Endothelial cell of umbilical vein (primary cell): ENCODE data around the gene RALGPS2. TPM values are rescaled to one million over a fixed set of nuclear protein-coding genes. Genes with fewer than 3 reads are reported as not detected.

Experiments used
- BruUV-seq: library from RNA; stranded (reverse); fragments of 400-500 nt; replicated peaks from 2 replicates; lab custom pipeline; 2021; lab: Mats Ljungman, UMichigan
- CTCF ChIA-PET: fragments of 300-600, 350-600 bp; sonication (Branson Sonifier 250); formaldehyde crosslinking; loops from one replicate; lab custom pipeline; 2021; ENCODE audit warnings: antibody characterized with exemption, inconsistent platforms; lab: Charles Lee
- POLR2A ChIA-PET: fragments of 300-600, 350-600 bp; sonication (Branson Sonifier 250); formaldehyde crosslinking; loops from one replicate; lab custom pipeline; 2021; ENCODE audit warnings: antibody characterized with exemption, inconsistent platforms; lab: Charles Lee
- DNase-seq: peaks from one replicate; pipeline ENCODE4 v3.0.0-alpha.2; 2011; ENCODE audit warnings: low read depth, low spot score
- FAIRE-seq: peaks from 2 replicates; lab custom pipeline; 2011; peaks lifted over from hg19 to GRCh38; lab: Jason Lieb, UNC
- H2AFZ ChIP-seq: 2 replicates; pipeline ENCODE4 v1.6.0; 2012; ENCODE audit warnings: low read depth, low read length, control low read depth, inconsistent platforms
- H3K27ac ChIP-seq: 2 replicates; pipeline ENCODE4 v1.5.1; 2011; ENCODE audit warnings: low read depth, mild to moderate bottlenecking, control low read depth, low read length, moderate library complexity; ENCODE audit not compliant: insufficient read depth
- H3K27me3 ChIP-seq, 2 experiments: 2 replicates each; pipeline versions ENCODE4 v1.6.0 to v1.6.1; 2011; ENCODE audit warnings: low read length in 2 of 2, mixed read lengths in 1 of 2; ENCODE audit not compliant: control insufficient read depth in 2 of 2, insufficient read depth in 2 of 2
- H3K36me3 ChIP-seq, 2 experiments: 2 replicates in 1 of 2; 3 replicates in 1 of 2; pipeline ENCODE4 v1.5.1; 2011; ENCODE audit warnings: low read length in 2 of 2, mild to moderate bottlenecking in 1 of 2, moderate library complexity in 1 of 2; ENCODE audit not compliant: control insufficient read depth in 2 of 2, insufficient read depth in 2 of 2; ENCODE audit errors: extremely low read depth in 1 of 2
- H3K4me1 ChIP-seq: 3 replicates; pipeline ENCODE4 v1.5.1; 2011; ENCODE audit warnings: mild to moderate bottlenecking, low read length; ENCODE audit not compliant: control insufficient read depth, insufficient read depth; ENCODE audit errors: extremely low read depth
- H3K4me2 ChIP-seq: 2 replicates; pipeline ENCODE4 v1.6.1; 2011; ENCODE audit warnings: low read length, control low read depth, mixed read lengths; ENCODE audit not compliant: insufficient read depth
- H3K4me3 ChIP-seq, 3 experiments: fragments of 200-600 bp in 1 of 3; sonication (generic), shearing (Covaris generic) in 1 of 3; replicated peaks in 1 of 3; 2 replicates each; pipeline ENCODE4 v1.5.1; 2011 to 2016; ENCODE audit warnings: control low read depth in 3 of 3, low read length in 3 of 3, mild to moderate bottlenecking in 2 of 3, inconsistent platforms in 1 of 3, low read depth in 1 of 3, moderate library complexity in 1 of 3; ENCODE audit not compliant: insufficient read depth in 1 of 3
- H3K79me2 ChIP-seq: 2 replicates; pipeline ENCODE4 v1.6.0; 2012; ENCODE audit warnings: low read length, inconsistent platforms; ENCODE audit not compliant: control insufficient read depth, insufficient read depth
- H3K9ac ChIP-seq: replicated peaks from 2 replicates; pipeline ENCODE3; 2011; ENCODE audit warnings: low read length, control low read depth; ENCODE audit not compliant: insufficient read depth; ENCODE audit errors: extremely low read depth
- H3K9me1 ChIP-seq: replicated peaks from 3 replicates; pipeline ENCODE4 v1.6.0; 2011; ENCODE audit warnings: mild to moderate bottlenecking, low read length; ENCODE audit not compliant: control insufficient read depth, insufficient read depth; ENCODE audit errors: extremely low read depth
- H3K9me3 ChIP-seq: replicated peaks from 2 replicates; pipeline ENCODE4 v1.5.1; 2012; ENCODE audit warnings: low read length, inconsistent platforms; ENCODE audit not compliant: control insufficient read depth, insufficient read depth
- H4K20me1 ChIP-seq: replicated peaks from 2 replicates; pipeline ENCODE3; 2011; ENCODE audit warnings: mild to moderate bottlenecking, low read length; ENCODE audit not compliant: control insufficient read depth, insufficient read depth; ENCODE audit errors: extremely low read depth
- CTCF ChIP-seq, 2 donors: IDR thresholded peaks; 1 replicate in 1 of 2; 2 replicates in 1 of 2; pipeline ENCODE4 v1.5.1; 2011; ENCODE audit warnings: low read length in 2 of 2, mild to moderate bottlenecking in 2 of 2, moderate library complexity in 2 of 2, control low read depth in 1 of 2, inconsistent platforms in 1 of 2, low read depth in 1 of 2; ENCODE audit not compliant: insufficient read depth in 1 of 2; ENCODE audit errors: extremely low read depth in 1 of 2
- EZH2 ChIP-seq: IDR thresholded peaks from 2 replicates; pipeline ENCODE4 v1.6.1; 2012; ENCODE audit warnings: borderline replicate concordance, low read depth, mild to moderate bottlenecking, moderate library complexity, low read length, inconsistent platforms; ENCODE audit not compliant: severe bottlenecking
- FOS ChIP-seq: IDR thresholded peaks from 2 replicates; pipeline ENCODE4 v1.6.1; 2011; ENCODE audit warnings: mild to moderate bottlenecking, low read length, moderate library complexity, borderline replicate concordance; ENCODE audit not compliant: insufficient read depth
- GATA2 ChIP-seq: IDR thresholded peaks from 2 replicates; pipeline ENCODE4 v1.7.0; 2011; ENCODE audit warnings: low read depth, mild to moderate bottlenecking, moderate library complexity, mixed read lengths, low read length; ENCODE audit not compliant: insufficient read length, insufficient read depth
- JUN ChIP-seq: IDR thresholded peaks from 2 replicates; pipeline ENCODE4 v1.6.1; 2011; ENCODE audit warnings: borderline replicate concordance, low read depth; ENCODE audit not compliant: insufficient read length, insufficient read depth
- MAX ChIP-seq: IDR thresholded peaks from 2 replicates; pipeline ENCODE4 v1.6.1; 2011; ENCODE audit not compliant: insufficient read depth, insufficient read length
- MYC ChIP-seq: IDR thresholded peaks from one replicate; pipeline ENCODE4 v1.6.1; 2011; ENCODE audit warnings: mild to moderate bottlenecking, low read depth, low read length
- POLR2A ChIP-seq: IDR thresholded peaks from 2 replicates; pipeline ENCODE4 v1.6.1; 2012; ENCODE audit warnings: low read depth, mild to moderate bottlenecking, control low read depth, low read length
- POLR2AphosphoS5 ChIP-seq: IDR thresholded peaks from 2 replicates; pipeline ENCODE4 v1.6.1; 2012; ENCODE audit warnings: low read depth, mild to moderate bottlenecking, control low read depth, low read length, moderate library complexity; ENCODE audit not compliant: insufficient read depth
- dilution Hi-C: fragments of 300-500 bp; cut with MboI; formaldehyde crosslinking; loops from one replicate; pipeline ENCODE4 v1.15.0; 2019; ENCODE audit warnings: low sequenced_read_pairs; ENCODE audit not compliant: extremely low pct_ligation_motif_present
- intact Hi-C: fragments of 100-400 bp; cut with micrococcal nuclease; formaldehyde crosslinking; loops from one replicate; pipeline ENCODE4 v1.10.0; 2022
- polyA plus RNA-seq, 4 experiments: library from polyadenylated mRNA; depleted of rRNA in 3 of 4; stranded (reverse) in 3 of 4; unstranded in 1 of 4; fragments of >200 nt; gene quantifications; 2 replicates each; pipeline versions ENCODE4 v1.2.1 to v1.2.3, GENCODE V29; 2011 to 2012; ENCODE audit warnings: missing spikeins in 1 of 4
- total RNA-seq: library from RNA; stranded (reverse); gene quantifications from 2 replicates; pipeline ENCODE4 v1.2.3, GENCODE V29; 2021

Gene RALGPS2
- total and polyA plus RNA-seq, 2 donors (not counting 3 experiments of a cell fraction or from before 2014, with no cell fraction given), result 4.6 to 27.7 TPM

- no peak for FAIRE-seq
- TF ChIP-seq FOS (no peak), MYC (no peak), EZH2 (no peak), JUN (no peak), POLR2AphosphoS5 (no peak), CTCF (IDR thresholded peaks at IDR 0.05; ENCODE audit: extremely low read depth in 1 of 2, insufficient read depth in 1 of 2, low read depth in 1 of 2, low read length in 2 of 2) (no peak), GATA2 (no peak), MAX (no peak), POLR2A (no peak)
- CTCF ChIA-PET, result interaction anchor here (1.3 to 1.5 kb wide), 3 partner anchors 8 to 74 kb away, joined by 5 to 7 read pairs (median 5); no protein-coding TSS in a partner anchor
Measured at GRCh38 chr1:178928976-178929375, 203.9 kb downstream of the RALGPS2 start.

More at GRCh38 chr1:178928976-178929375, 203.9 kb downstream of the RALGPS2 start:
- intact Hi-C loops, result no loop called here
- POLR2A ChIA-PET, result no interaction called here
- H3K4me2 ChIP-seq, result no peak overlapping the region
- H3K9ac ChIP-seq, result no peak overlapping the region
- H3K9me1 ChIP-seq, result no peaks in the 10 kb centered on the region
- H3K4me3 ChIP-seq, result no peak overlapping the region
- peak; percentile 60 for DNase-seq
- H3K4me1 ChIP-seq, result no peaks in the 10 kb centered on the region
- no peaks in the 10 kb centered on the region for H3K9me3 ChIP-seq
- H3K27me3 ChIP-seq, result no peaks in the 10 kb centered on the region
- dilution Hi-C loops, result no loop called here
- BruUV-seq, result no TSS peak
- no peak overlapping the region for H2AFZ ChIP-seq
- no peaks in the 10 kb centered on the region for H3K36me3 ChIP-seq
- no peaks in the 10 kb centered on the region for H3K79me2 ChIP-seq
- no peak overlapping the region for H3K27ac ChIP-seq
- H4K20me1 ChIP-seq, result no peaks in the 10 kb centered on the region
